Kidney epithelial cell (primary cell): Measurements from ENCODE around the gene SUMO3. TPM values are rescaled to one million over a fixed set of nuclear protein-coding genes. Genes with fewer than 3 reads are reported as not detected.

ENCODE experiments used
- DNase-seq: peaks from one replicate; pipeline ENCODE4 v3.0.0-alpha.2; 2010; ENCODE audit warnings: low read depth
- H3K27me3 ChIP-seq: 2 replicates; pipeline ENCODE4 v1.6.0; 2011; ENCODE audit warnings: low read length; ENCODE audit not compliant: control insufficient read depth, insufficient read depth
- H3K36me3 ChIP-seq: 2 replicates; pipeline ENCODE4 v1.5.1; 2011; ENCODE audit warnings: low read length; ENCODE audit not compliant: control insufficient read depth, insufficient read depth
- H3K4me3 ChIP-seq: 2 replicates; pipeline ENCODE4 v1.5.1; 2011; ENCODE audit warnings: low read depth, mild to moderate bottlenecking, control low read depth, low read length
- total RNA-seq: library from RNA; depleted of rRNA; stranded (reverse); fragments of >200 nt; gene quantifications from 2 replicates; pipeline ENCODE4 v1.2.3, GENCODE V29; 2015
- TF ChIP-seq, protein P1 (sequence below): IDR thresholded peaks from 2 replicates; pipeline ENCODE4 v1.5.1; 2011; ENCODE audit warnings: mild to moderate bottlenecking, moderate library complexity, low read length, control low read depth, inconsistent platforms; ENCODE audit not compliant: insufficient read depth, poor library complexity, severe bottlenecking

The SUMO3 gene
- total RNA-seq, 1 donor from 2014 or later: 61.7 TPM

DNA sequence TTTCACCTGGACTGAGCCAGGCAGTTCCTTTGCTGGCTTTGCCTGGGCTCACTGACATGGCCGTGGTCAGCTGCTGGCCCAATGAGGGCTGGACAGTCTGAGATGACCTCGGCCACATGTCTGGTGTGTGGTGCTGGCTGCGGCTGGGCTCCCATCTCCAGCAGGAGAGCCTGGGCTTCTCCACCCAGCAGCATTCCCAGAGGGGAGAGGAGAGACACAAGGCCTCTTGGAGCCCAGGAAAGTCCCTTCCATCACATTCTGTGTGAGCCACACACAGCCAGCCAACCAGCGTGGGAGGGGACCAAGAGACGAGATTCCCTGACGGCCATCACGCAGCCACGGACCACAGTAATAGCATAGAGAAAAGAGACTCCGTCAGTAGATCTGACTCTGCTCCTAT, 21.1 kb upstream of the SUMO3 start:
- TF ChIP-seq, protein P1, sequence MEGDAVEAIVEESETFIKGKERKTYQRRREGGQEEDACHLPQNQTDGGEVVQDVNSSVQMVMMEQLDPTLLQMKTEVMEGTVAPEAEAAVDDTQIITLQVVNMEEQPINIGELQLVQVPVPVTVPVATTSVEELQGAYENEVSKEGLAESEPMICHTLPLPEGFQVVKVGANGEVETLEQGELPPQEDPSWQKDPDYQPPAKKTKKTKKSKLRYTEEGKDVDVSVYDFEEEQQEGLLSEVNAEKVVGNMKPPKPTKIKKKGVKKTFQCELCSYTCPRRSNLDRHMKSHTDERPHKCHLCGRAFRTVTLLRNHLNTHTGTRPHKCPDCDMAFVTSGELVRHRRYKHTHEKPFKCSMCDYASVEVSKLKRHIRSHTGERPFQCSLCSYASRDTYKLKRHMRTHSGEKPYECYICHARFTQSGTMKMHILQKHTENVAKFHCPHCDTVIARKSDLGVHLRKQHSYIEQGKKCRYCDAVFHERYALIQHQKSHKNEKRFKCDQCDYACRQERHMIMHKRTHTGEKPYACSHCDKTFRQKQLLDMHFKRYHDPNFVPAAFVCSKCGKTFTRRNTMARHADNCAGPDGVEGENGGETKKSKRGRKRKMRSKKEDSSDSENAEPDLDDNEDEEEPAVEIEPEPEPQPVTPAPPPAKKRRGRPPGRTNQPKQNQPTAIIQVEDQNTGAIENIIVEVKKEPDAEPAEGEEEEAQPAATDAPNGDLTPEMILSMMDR: no peak
- H3K4me3 ChIP-seq: no peak overlapping the region
- H3K36me3 ChIP-seq: no peaks in the 10 kb centered on the region
- peaks cover 23% of the 10 kb centered on the region for H3K27me3 ChIP-seq
- no peak for DNase-seq

DNA sequence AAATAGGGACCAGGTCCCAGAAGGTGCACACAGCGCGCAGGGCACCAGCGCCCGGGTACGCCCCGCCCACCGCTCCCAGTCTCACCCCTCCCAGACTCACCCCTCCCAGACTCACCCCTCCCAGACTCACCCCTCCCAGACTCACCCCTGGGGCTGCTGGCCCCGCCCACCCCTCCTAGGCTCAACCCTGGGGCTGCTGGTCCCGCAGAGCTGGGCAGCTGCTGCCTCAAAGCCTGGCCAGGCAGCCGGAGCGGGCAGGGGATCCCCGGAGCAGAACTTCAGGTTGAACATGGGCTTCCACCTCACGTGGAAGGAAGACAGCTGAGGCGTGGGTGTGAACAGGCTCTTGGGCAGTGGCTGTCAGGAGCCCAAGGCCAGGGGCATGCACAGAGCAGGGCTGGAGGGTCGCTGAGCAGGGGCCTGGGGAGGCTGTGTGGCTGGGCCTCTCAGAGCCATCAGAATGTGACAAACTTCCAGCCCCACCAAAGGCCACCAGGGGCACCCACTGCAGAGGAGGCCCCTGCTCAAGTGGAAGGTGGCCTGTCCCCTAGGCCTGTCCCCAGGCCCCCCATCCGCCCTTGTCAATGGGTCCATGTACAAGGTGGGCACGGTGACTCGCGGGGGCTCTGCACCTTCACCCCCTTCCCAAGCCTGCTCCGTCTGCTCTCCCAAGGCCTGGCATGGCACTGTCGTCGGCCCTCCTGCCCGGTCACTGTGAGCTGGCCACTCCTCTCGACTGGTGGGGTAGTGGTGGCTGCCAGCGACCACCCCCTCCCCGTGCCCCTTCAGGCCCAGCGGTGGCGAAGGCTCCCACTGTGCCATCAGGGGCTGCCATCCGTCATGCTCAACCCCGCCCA, 20.4 kb upstream of the SUMO3 start:
- TF ChIP-seq, protein P1: no peak
- Histone ChIP-seq H3K36me3 (no peaks in the 10 kb centered on the region), H3K4me3 (no peak overlapping the region), H3K27me3 (peaks cover 23% of the 10 kb centered on the region)
- no peak for DNase-seq

DNA sequence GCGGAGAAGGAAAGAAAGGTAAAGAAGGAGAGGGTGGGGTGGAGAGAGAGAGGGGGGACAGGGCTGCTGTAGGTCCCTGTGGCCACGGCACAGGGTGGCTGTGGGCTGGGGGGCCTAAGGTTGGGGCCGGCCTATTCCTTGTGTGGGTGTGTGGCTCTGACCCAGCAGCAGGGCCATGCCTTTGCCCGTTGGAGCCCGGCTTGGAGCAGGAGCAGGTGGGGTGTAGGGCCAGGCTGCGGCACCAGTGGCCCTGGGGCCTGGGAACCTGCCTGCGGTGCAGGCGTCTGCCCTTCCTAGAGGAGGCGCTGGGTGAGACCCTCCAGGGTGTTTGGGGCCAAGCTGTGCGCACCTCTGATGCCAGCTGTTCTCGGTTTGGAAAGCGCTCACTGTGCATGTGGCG, 19.7 kb upstream of the SUMO3 start:
- no peak overlapping the region for H3K4me3 ChIP-seq
- H3K27me3 ChIP-seq: peaks cover 18% of the 10 kb centered on the region
- no peak for DNase-seq
- no peaks in the 10 kb centered on the region for H3K36me3 ChIP-seq
- TF ChIP-seq, protein P1: no peak

DNA sequence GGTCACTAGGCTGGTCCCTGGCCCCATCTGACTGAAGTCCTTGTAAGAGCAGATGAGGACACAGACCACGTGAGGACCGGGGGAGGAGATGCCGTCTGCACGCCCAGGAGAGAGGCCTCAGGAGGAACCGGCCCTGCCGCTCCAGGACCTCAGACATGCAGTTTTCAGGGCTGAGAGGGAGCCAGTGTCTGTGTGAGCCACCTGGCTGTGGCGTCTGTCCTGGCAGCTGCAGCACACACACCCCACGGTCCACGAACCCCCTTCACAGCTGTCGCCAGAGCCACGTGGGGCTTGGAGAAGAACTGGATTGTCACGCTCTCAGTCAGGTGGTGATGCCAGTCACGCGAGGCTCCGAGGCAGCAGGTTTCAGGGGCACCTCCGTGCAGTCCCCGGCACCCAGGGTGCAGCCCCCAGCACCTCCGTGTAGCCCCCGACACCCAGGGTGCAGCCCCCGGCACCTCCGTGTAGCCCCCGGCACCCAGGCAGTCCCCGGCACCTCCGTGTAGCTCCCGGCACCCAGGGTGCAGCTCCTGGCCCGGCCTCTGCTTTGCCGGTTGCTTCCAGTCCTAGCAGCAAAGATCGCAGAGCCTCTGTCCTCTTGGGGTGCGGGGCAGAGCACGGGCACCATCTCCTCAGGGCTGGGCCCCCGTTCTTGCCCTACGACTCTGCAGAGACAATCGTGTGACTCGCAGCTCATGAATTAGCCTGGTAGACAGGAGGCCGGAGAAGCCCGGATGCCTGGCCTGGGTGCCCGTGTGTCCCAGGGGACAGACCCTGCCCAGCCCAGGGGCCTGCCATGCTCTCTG, 19.0 kb upstream of the SUMO3 start:
- TF ChIP-seq, protein P1: no peak
- no peak for DNase-seq
- Histone ChIP-seq H3K27me3 (peaks cover 15% of the 10 kb centered on the region), H3K36me3 (no peaks in the 10 kb centered on the region), H3K4me3 (no peak overlapping the region)

DNA sequence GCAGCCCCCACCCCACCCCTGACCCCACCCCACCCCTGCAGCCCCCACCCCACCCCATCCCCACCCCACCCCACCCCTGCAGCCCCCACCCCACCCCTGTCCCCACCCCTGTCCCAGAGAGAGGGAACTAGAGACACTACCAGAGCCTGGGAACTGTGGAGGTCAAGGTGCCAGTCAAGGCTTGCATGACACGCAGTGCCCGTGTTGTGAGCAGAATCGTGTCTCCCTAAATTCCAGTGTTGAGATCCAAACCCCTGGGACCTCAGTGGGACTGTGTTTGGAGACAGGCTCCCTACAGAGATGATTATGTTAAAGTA, 18.4 kb upstream of the SUMO3 start:
- no peak for DNase-seq
- TF ChIP-seq, protein P1: no peak
- peaks cover 14% of the 10 kb centered on the region for H3K27me3 ChIP-seq
- no peaks in the 10 kb centered on the region for H3K36me3 ChIP-seq
- no peak overlapping the region for H3K4me3 ChIP-seq
